ENCODE results near the gene SHANK3. TPM values are rescaled to one million over a fixed set of nuclear protein-coding genes. Genes with fewer than 3 reads are reported as not detected.
"Not testable (repeated sequence)": the region's sequence is repeated elsewhere in the genome, so short reads cannot be mapped to it uniquely, and the experiment has no call there.

Gene SHANK3
- total and polyA plus RNA-seq, 4 donors = 1.1 to 10.0 (median 5.8) TPM

DNA sequence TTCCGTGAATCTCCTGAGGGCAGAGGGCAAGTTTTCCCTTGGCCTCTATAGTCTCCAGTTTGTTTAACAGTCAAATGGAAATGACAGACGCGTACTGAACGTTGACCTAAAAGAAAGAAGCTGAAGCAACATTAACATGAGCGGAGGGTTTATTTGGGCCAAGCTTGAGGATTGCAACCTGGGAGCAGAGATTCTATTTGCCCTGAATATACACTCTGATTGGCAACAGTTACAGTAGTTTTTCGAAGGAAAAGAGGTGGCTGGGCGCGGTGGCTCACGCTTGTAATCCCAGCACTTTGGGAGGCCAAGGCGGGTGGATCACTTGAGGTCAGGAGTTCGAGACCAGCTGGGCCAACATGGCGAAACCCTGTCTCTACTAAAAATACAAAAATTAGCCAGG, 32.3 kb upstream of the SHANK3 start:
- peaks cover 15 to 32% (median 22%) of the 10 kb centered on the region in 4 donors for H3K4me1 ChIP-seq (ENCODE audit: control insufficient read depth in 4 of 4, insufficient read depth in 4 of 4, low read length in 3 of 4)
- H3K9ac ChIP-seq (ENCODE audit: low read depth in 1 of 2, low read length in 2 of 2); H3K4me3 ChIP-seq (ENCODE audit: low read depth in 1 of 3, low read length in 3 of 3); DNase-seq (ENCODE audit: low spot score); H3K36me3 ChIP-seq (ENCODE audit: control insufficient read depth in 4 of 4, insufficient read depth in 3 of 4, low read depth in 1 of 4, low read length in 3 of 4); H3K9me3 ChIP-seq (ENCODE audit: control insufficient read depth in 4 of 4, low read length in 3 of 4); H3K27me3 ChIP-seq (ENCODE audit: control insufficient read depth in 4 of 4, insufficient read depth in 4 of 4, low read length in 3 of 4): not testable (repeated sequence)
- peak overlapping the region in 1 of 2 donors; percentile 15 for H3K27ac ChIP-seq (ENCODE audit: low read depth in 1 of 2, low read length in 2 of 2)
- 50% methylated on average over 12 of the region's 12 CpGs for WGBS
- TF ChIP-seq YY1 (IDR thresholded peaks at IDR 0.05) (peak; percentile 41), HNF4G (IDR thresholded peaks at IDR 0.05) (peak; percentile 58), RAD21 (IDR thresholded peaks at IDR 0.05) (peak in 1 of 2 donors; percentile 29), SP1 (IDR thresholded peaks at IDR 0.05) (peak; percentile 85), HNF4A (conservative IDR thresholded peaks at IDR 0.05) (peak; percentile 77 to 83), JUND (IDR thresholded peaks at IDR 0.05) (peak in 1 of 2 donors; percentile 42), REST (IDR thresholded peaks at IDR 0.05) (peak; percentile 9), RXRA (IDR thresholded peaks at IDR 0.05) (peak; percentile 70 to 75)

GRCh38 chr22:50640857-50641647, 31.6 kb upstream of the SHANK3 start:
- Histone ChIP-seq H3K9ac (ENCODE audit: low read depth in 1 of 2, low read length in 2 of 2) (no peak overlapping the region), H3K36me3 (ENCODE audit: control insufficient read depth in 4 of 4, insufficient read depth in 3 of 4, low read depth in 1 of 4, low read length in 3 of 4) (no peaks in the 10 kb centered on the region), H3K27me3 (ENCODE audit: control insufficient read depth in 4 of 4, insufficient read depth in 4 of 4, low read length in 3 of 4) (no peaks in the 10 kb centered on the region), H3K9me3 (ENCODE audit: control insufficient read depth in 4 of 4, low read length in 3 of 4) (no peaks in the 10 kb centered on the region), H3K4me3 (ENCODE audit: low read depth in 1 of 3, low read length in 3 of 3) (no peak overlapping the region), H3K27ac (ENCODE audit: low read depth in 1 of 2, low read length in 2 of 2) (peak overlapping the region; percentile 15 to 25), H3K4me1 (ENCODE audit: control insufficient read depth in 4 of 4, insufficient read depth in 4 of 4, low read length in 3 of 4) (peaks cover 15 to 32% (median 22%) of the 10 kb centered on the region in 4 donors)
- no peak for DNase-seq (ENCODE audit: low spot score)
- TF ChIP-seq NR2F2 (IDR thresholded peaks at IDR 0.05) = peak; percentile 49
- TF ChIP-seq YY1 (IDR thresholded peaks at IDR 0.05) = no peak
- 79% methylated on average over 15 of the region's 15 CpGs for WGBS

DNA sequence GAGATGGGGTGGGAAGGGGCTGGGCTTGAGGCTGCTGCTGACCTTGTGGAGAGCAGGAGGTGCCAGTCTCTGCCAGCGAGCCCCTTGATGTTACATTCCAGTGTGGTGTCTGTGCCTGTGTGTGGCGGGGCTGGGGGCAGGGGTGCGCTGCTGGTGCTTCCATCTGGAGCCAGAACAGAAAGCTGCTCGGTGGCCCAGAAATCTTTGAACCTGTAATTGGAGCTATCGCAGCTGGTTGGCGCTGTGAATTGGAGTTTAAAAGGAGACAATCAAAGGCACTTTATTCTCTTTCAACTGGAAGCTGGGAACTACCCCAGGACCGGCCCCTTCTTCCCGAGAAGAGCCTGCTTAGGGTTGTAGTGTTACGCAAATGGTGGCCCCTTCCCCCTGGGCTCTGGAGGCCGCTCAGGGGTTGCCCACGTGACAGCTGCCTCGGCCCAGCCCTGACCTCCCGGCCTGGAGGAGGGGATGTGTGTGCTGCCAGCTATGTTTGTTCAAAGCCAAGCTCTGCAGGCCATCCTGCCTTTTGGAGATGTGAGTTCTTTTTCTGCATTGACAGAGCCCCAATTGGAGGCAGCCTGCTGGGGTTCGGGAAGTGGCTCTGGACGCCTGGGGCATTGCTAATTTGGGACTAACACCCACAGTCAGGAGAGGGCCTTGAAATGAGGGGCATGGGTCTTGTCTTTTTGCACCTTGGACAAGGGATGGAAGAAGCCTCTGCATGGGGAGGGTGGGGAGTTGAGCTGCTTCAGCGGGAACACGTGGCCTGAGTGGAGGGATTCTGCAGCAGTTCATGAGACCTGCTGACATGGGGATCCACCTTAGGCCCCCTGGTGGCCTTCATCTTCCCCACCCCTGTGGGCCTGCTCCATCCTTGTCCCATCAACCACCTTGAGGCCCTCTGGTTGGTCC, 30.7 kb upstream of the SHANK3 start:
- Histone ChIP-seq H3K4me1 (ENCODE audit: control insufficient read depth in 4 of 4, insufficient read depth in 4 of 4, low read length in 3 of 4) (peaks cover 15 to 32% (median 22%) of the 10 kb centered on the region in 4 donors), H3K9me3 (ENCODE audit: control insufficient read depth in 4 of 4, low read length in 3 of 4) (no peaks in the 10 kb centered on the region), H3K9ac (ENCODE audit: low read depth in 1 of 2, low read length in 2 of 2) (no peak overlapping the region), H3K36me3 (ENCODE audit: control insufficient read depth in 4 of 4, insufficient read depth in 3 of 4, low read depth in 1 of 4, low read length in 3 of 4) (no peaks in the 10 kb centered on the region), H3K4me3 (ENCODE audit: low read depth in 1 of 3, low read length in 3 of 3) (peak overlapping the region in 1 of 3 donors; percentile 47), H3K27ac (ENCODE audit: low read depth in 1 of 2, low read length in 2 of 2) (peak overlapping the region; percentile 15 to 25), H3K27me3 (ENCODE audit: control insufficient read depth in 4 of 4, insufficient read depth in 4 of 4, low read length in 3 of 4) (no peaks in the 10 kb centered on the region)
- 18% methylated on average over 17 of the region's 17 CpGs for WGBS
- peak; percentile 67 for DNase-seq (ENCODE audit: low spot score)
- TF ChIP-seq RAD21 (IDR thresholded peaks at IDR 0.05) (peak; percentile 66 to 69), HNF4A (conservative IDR thresholded peaks at IDR 0.05) (peak; percentile 57 to 60), FOXA2 (IDR thresholded peaks at IDR 0.05) (no peak), YY1 (IDR thresholded peaks at IDR 0.05) (peak; percentile 22), NR2F2 (IDR thresholded peaks at IDR 0.05) (peak; percentile 75), RXRA (IDR thresholded peaks at IDR 0.05) (peak; percentile 84 to 91), REST (IDR thresholded peaks at IDR 0.05) (no peak), SP1 (IDR thresholded peaks at IDR 0.05) (peak; percentile 82), ZBTB33 (IDR thresholded peaks at IDR 0.05) (no peak)
- TF ChIP-seq, protein P1, sequence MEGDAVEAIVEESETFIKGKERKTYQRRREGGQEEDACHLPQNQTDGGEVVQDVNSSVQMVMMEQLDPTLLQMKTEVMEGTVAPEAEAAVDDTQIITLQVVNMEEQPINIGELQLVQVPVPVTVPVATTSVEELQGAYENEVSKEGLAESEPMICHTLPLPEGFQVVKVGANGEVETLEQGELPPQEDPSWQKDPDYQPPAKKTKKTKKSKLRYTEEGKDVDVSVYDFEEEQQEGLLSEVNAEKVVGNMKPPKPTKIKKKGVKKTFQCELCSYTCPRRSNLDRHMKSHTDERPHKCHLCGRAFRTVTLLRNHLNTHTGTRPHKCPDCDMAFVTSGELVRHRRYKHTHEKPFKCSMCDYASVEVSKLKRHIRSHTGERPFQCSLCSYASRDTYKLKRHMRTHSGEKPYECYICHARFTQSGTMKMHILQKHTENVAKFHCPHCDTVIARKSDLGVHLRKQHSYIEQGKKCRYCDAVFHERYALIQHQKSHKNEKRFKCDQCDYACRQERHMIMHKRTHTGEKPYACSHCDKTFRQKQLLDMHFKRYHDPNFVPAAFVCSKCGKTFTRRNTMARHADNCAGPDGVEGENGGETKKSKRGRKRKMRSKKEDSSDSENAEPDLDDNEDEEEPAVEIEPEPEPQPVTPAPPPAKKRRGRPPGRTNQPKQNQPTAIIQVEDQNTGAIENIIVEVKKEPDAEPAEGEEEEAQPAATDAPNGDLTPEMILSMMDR (IDR thresholded peaks at IDR 0.05; ENCODE audit: low read depth, low read length, missing input control) = peak; percentile 51

Data from liver (tissue), 9 donors.